ENCODE data around the gene GLG1.

- TF ChIP-seq POLR2A (IDR thresholded peaks at IDR 0.05; ENCODE audit: low read length): no peak
- TF ChIP-seq GATA1 (IDR thresholded peaks at IDR 0.05; ENCODE audit: low read depth, low read length): no peak
These were observed 154.8 kb downstream of the GLG1 start for GRCh38 chr16:74451951-74452758.
